ENCODE results near the gene TOP2A.

Gene TOP2A

DNA sequence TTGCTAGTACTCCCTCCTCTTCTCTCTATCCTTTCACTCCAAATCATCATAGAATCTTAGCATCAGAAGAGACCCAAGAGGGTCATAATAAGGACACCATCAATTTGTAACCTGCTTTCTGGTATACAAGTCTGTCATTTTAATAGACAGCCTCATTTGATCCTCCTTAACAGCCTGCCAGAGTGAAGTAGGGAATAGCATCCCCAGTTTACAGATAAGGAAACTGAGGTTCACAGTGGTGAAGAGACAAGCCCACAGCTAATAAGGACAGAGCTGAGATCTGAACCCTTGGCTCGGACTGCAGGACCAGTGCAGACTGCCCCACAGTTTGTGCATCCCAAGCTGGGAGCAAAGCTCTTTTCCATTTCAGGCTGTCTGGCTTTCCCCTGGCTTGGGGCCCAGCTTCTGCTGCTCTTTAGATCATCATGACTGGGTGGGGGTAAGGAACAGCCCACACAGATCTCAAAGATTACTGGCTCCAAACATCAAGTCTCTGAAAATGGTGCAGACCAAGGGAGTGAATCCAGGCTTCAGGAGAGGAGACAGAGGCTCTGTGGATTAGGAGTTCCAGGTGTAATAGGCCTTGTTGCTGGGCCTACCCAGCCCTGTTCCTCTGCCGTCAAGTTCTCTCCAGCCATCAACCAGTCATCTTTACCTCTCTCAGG is 15.3 kb upstream of the TOP2A start:
- no peaks in the 10 kb centered on the region for H3K9me3 ChIP-seq (ENCODE audit: control insufficient read depth in 5 of 5, low read length in 5 of 5)
- H3K27ac ChIP-seq (ENCODE audit: low read depth, low read length): no peak overlapping the region
- peaks cover 2 to 14% (median 13%) of the 10 kb centered on the region in 5 donors for H3K4me1 ChIP-seq (ENCODE audit: control insufficient read depth in 5 of 5, insufficient read depth in 5 of 5, low read length in 5 of 5)
- peak overlapping the region in 1 of 5 donors; percentile 13 for H3K9ac ChIP-seq (ENCODE audit: low read length in 5 of 5)
- H3K27me3 ChIP-seq (ENCODE audit: control insufficient read depth in 5 of 5, insufficient read depth in 4 of 5, low read length in 5 of 5): no peaks in the 10 kb centered on the region
- no peaks in the 10 kb centered on the region for H3K36me3 ChIP-seq (ENCODE audit: control insufficient read depth in 5 of 5, insufficient read depth in 5 of 5, low read length in 5 of 5)
- H3K4me3 ChIP-seq (ENCODE audit: low read depth in 1 of 5, low read length in 5 of 5): no peak overlapping the region

DNA sequence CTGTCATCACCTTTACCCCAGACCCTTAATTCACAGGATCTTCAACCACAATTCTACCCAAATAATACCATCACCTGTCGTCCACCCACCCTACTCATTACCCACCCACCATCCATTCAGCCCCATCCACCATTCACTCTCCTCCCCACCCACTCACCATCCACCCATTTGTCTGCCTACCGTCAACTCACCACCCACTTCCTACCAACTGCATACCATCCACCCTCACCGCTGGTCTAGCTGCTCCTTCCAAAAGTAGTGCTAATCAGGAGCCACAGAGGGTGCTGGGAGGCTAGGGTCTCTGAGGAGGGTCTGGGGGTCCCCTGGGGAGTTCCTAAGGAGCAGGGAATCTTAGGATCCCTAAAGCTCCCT is 13.5 kb upstream of the TOP2A start:
- H3K27ac ChIP-seq (ENCODE audit: low read depth, low read length): no peak overlapping the region
- H3K36me3 ChIP-seq (ENCODE audit: control insufficient read depth in 5 of 5, insufficient read depth in 5 of 5, low read length in 5 of 5): no peaks in the 10 kb centered on the region
- no peaks in the 10 kb centered on the region for H3K27me3 ChIP-seq (ENCODE audit: control insufficient read depth in 5 of 5, insufficient read depth in 4 of 5, low read length in 5 of 5)
- H3K9me3 ChIP-seq (ENCODE audit: control insufficient read depth in 5 of 5, low read length in 5 of 5): no peaks in the 10 kb centered on the region
- no peak overlapping the region for H3K4me3 ChIP-seq (ENCODE audit: low read depth in 1 of 5, low read length in 5 of 5)
- peaks cover 0 to 5% (median 0%) of the 10 kb centered on the region in 5 donors for H3K4me1 ChIP-seq (ENCODE audit: control insufficient read depth in 5 of 5, insufficient read depth in 5 of 5, low read length in 5 of 5)
- H3K9ac ChIP-seq (ENCODE audit: low read length in 5 of 5): no peak overlapping the region

- no peak overlapping the region for H3K9ac ChIP-seq (ENCODE audit: low read length in 5 of 5)
- no peaks in the 10 kb centered on the region for H3K27me3 ChIP-seq (ENCODE audit: control insufficient read depth in 5 of 5, insufficient read depth in 4 of 5, low read length in 5 of 5)
- H3K36me3 ChIP-seq (ENCODE audit: control insufficient read depth in 5 of 5, insufficient read depth in 5 of 5, low read length in 5 of 5): no peaks in the 10 kb centered on the region
- no peak overlapping the region for H3K4me3 ChIP-seq (ENCODE audit: low read depth in 1 of 5, low read length in 5 of 5)
- H3K9me3 ChIP-seq (ENCODE audit: control insufficient read depth in 5 of 5, low read length in 5 of 5): no peaks in the 10 kb centered on the region
- H3K27ac ChIP-seq (ENCODE audit: low read depth, low read length): no peak overlapping the region
- peaks cover 0 to 6% (median 0%) of the 10 kb centered on the region in 5 donors for H3K4me1 ChIP-seq (ENCODE audit: control insufficient read depth in 5 of 5, insufficient read depth in 5 of 5, low read length in 5 of 5)
Measured at GRCh38 chr17:40430272-40431230, 12.9 kb upstream of the TOP2A start.

DNA sequence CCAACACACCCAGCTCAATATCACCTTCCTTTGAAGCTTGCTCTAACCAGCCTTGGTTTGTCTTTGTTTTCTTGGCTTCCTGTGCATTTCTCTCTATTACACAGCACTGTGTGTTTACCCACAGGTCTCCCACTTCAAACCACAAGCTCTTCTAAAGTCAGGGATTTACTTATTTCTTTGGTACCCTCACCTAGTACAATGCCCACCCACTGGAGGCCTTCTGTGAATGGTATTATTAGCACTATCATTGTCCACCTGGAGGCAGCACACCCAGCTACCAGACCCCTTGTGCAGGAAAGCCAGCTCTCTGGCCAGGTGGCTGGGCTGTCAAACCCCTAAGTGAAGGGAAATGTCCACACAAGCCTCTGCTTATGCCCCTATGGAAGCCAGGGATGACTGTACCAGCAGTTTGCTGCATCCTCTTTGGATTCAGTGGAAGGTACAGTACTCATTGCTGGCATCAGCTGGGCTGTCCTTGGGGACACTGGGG is 9.4 kb upstream of the TOP2A start:
- no peak overlapping the region for H3K27ac ChIP-seq (ENCODE audit: low read depth, low read length)
- no peaks in the 10 kb centered on the region for H3K27me3 ChIP-seq (ENCODE audit: control insufficient read depth in 5 of 5, insufficient read depth in 4 of 5, low read length in 5 of 5)

DNA sequence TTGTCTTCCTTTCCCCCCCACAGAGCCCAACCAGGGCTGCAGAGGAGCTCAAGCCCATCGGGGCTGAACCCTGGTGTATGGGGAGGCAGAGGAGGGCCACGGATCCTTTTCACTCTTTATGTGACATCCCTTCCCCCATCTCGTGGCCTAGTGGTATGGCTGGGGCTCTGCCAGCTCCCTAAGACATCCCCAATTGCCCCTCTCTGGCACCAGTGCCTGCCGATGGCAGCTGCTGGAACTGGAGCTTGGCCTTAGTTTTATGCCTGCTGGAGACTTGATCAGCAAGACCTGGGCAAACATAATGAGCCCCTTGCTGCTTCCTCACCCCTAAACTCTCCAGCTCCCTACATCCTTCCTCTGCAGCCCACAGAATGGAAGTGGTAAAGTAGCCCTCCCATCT is 8.0 kb upstream of the TOP2A start:
- Histone ChIP-seq H3K36me3 (ENCODE audit: control insufficient read depth in 5 of 5, insufficient read depth in 5 of 5, low read length in 5 of 5) (no peaks in the 10 kb centered on the region), H3K9ac (ENCODE audit: low read length in 5 of 5) (no peak overlapping the region), H3K4me3 (ENCODE audit: low read depth in 1 of 5, low read length in 5 of 5) (no peak overlapping the region), H3K4me1 (ENCODE audit: control insufficient read depth in 5 of 5, insufficient read depth in 5 of 5, low read length in 5 of 5) (peaks cover 0 to 6% (median 0%) of the 10 kb centered on the region in 5 donors), H3K27me3 (ENCODE audit: control insufficient read depth in 5 of 5, insufficient read depth in 4 of 5, low read length in 5 of 5) (no peaks in the 10 kb centered on the region), H3K27ac (ENCODE audit: low read depth, low read length) (no peak overlapping the region), H3K9me3 (ENCODE audit: control insufficient read depth in 5 of 5, low read length in 5 of 5) (no peaks in the 10 kb centered on the region)

More for the DNA sequence above, 9.4 kb upstream of the TOP2A start:
- Histone ChIP-seq H3K4me3 (ENCODE audit: low read depth in 1 of 5, low read length in 5 of 5) (no peak overlapping the region), H3K9ac (ENCODE audit: low read length in 5 of 5) (no peak overlapping the region), H3K36me3 (ENCODE audit: control insufficient read depth in 5 of 5, insufficient read depth in 5 of 5, low read length in 5 of 5) (no peaks in the 10 kb centered on the region), H3K9me3 (ENCODE audit: control insufficient read depth in 5 of 5, low read length in 5 of 5) (no peaks in the 10 kb centered on the region), H3K4me1 (ENCODE audit: control insufficient read depth in 5 of 5, insufficient read depth in 5 of 5, low read length in 5 of 5) (peaks cover 0 to 6% (median 0%) of the 10 kb centered on the region in 5 donors)

DNA sequence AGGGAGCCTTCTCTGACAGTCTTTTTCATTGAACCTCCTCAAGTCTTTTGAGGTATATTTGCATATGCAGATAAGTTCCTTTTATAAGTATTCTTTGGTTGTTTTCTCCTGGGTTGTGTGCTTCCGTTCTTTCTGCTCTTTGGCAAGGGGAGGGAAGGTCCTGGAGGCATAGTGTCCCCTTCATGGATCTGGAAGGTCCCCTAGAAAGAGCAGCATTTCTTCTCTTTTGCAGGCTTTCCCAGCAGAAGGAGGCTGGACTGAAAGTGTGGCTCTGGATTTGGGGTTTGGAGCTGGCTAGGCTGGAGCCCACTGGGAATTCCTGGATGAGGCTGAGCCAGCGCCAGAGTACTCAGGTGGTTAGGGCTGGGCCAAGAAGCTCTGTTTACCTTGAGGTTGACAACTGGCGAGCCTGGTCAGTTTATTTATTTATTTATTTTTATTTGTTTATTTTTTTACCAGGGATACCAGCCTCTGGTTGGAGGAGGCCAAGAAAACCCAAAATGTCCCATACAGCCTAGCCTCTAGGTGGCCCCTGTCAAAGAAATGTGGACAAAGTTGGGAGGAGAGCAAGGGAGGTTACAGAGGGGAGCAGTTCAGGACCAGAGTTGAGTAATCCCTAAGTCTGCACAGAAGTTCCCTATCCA is 5.4 kb upstream of the TOP2A start:
- H3K9ac ChIP-seq (ENCODE audit: low read length in 5 of 5): no peak overlapping the region
- peaks cover 0 to 26% (median 17%) of the 10 kb centered on the region in 5 donors for H3K4me1 ChIP-seq (ENCODE audit: control insufficient read depth in 5 of 5, insufficient read depth in 5 of 5, low read length in 5 of 5)
- H3K4me3 ChIP-seq (ENCODE audit: low read depth in 1 of 5, low read length in 5 of 5): no peak overlapping the region
- no peaks in the 10 kb centered on the region for H3K9me3 ChIP-seq (ENCODE audit: control insufficient read depth in 5 of 5, low read length in 5 of 5)
- no peaks in the 10 kb centered on the region for H3K27me3 ChIP-seq (ENCODE audit: control insufficient read depth in 5 of 5, insufficient read depth in 4 of 5, low read length in 5 of 5)
- no peaks in the 10 kb centered on the region for H3K36me3 ChIP-seq (ENCODE audit: control insufficient read depth in 5 of 5, insufficient read depth in 5 of 5, low read length in 5 of 5)
- no peak overlapping the region for H3K27ac ChIP-seq (ENCODE audit: low read depth, low read length)

- Histone ChIP-seq H3K4me1 (ENCODE audit: control insufficient read depth in 5 of 5, insufficient read depth in 5 of 5, low read length in 5 of 5) (peaks cover 0 to 30% (median 26%) of the 10 kb centered on the region in 5 donors), H3K4me3 (ENCODE audit: low read depth in 1 of 5, low read length in 5 of 5) (no peak overlapping the region), H3K9ac (ENCODE audit: low read length in 5 of 5) (no peak overlapping the region), H3K36me3 (ENCODE audit: control insufficient read depth in 5 of 5, insufficient read depth in 5 of 5, low read length in 5 of 5) (no peaks in the 10 kb centered on the region), H3K27me3 (ENCODE audit: control insufficient read depth in 5 of 5, insufficient read depth in 4 of 5, low read length in 5 of 5) (peaks cover 0 to 4% (median 0%) of the 10 kb centered on the region in 5 donors), H3K27ac (ENCODE audit: low read depth, low read length) (peak overlapping the region; percentile 3), H3K9me3 (ENCODE audit: control insufficient read depth in 5 of 5, low read length in 5 of 5) (no peaks in the 10 kb centered on the region)
Measured at GRCh38 chr17:40419559-40420331, 2.0 kb upstream of the TOP2A start.

GRCh38 chr17:40418428-40418706 is 671 bp upstream of the TOP2A start:
- H3K4me3 ChIP-seq (ENCODE audit: low read depth in 1 of 5, low read length in 5 of 5): peak overlapping the region; percentile 48 to 91 (median 68)
- peak overlapping the region; percentile 16 for H3K27ac ChIP-seq (ENCODE audit: low read depth, low read length)
- H3K4me1 ChIP-seq (ENCODE audit: control insufficient read depth in 5 of 5, insufficient read depth in 5 of 5, low read length in 5 of 5): peaks cover 0 to 30% (median 26%) of the 10 kb centered on the region in 5 donors
- no peaks in the 10 kb centered on the region for H3K36me3 ChIP-seq (ENCODE audit: control insufficient read depth in 5 of 5, insufficient read depth in 5 of 5, low read length in 5 of 5)
- H3K9me3 ChIP-seq (ENCODE audit: control insufficient read depth in 5 of 5, low read length in 5 of 5): no peaks in the 10 kb centered on the region
- H3K9ac ChIP-seq (ENCODE audit: low read length in 5 of 5): peak overlapping the region in 2 of 5 donors; percentile 47 to 64
- H3K27me3 ChIP-seq (ENCODE audit: control insufficient read depth in 5 of 5, insufficient read depth in 4 of 5, low read length in 5 of 5): peaks cover 0 to 4% (median 0%) of the 10 kb centered on the region in 5 donors

DNA sequence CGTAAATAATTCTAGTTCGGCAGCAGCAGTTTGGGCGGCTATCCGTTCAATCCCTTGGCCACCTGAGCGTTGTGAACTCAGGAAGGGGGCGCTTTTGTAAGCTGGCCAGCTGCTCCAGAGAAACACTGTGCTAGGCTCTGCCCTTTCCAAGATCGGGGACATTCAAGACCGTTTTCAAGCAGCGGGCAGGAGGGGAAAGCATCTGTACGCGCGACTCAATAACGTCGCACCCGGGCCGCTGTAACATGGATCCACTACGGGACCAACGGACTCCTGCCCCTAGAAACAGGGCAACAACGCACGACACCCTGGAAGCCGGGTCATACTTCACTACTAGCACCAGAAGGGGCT is 463 bp downstream of the TOP2A start:
- Histone ChIP-seq H3K27ac (ENCODE audit: low read depth, low read length) (no peak overlapping the region), H3K9ac (ENCODE audit: low read length in 5 of 5) (peak overlapping the region in 3 of 5 donors; percentile 21 to 59 (median 56)), H3K36me3 (ENCODE audit: control insufficient read depth in 5 of 5, insufficient read depth in 5 of 5, low read length in 5 of 5) (no peaks in the 10 kb centered on the region), H3K4me3 (ENCODE audit: low read depth in 1 of 5, low read length in 5 of 5) (peak overlapping the region; percentile 63 to 91 (median 70)), H3K27me3 (ENCODE audit: control insufficient read depth in 5 of 5, insufficient read depth in 4 of 5, low read length in 5 of 5) (peaks cover 0 to 4% (median 0%) of the 10 kb centered on the region in 5 donors), H3K4me1 (ENCODE audit: control insufficient read depth in 5 of 5, insufficient read depth in 5 of 5, low read length in 5 of 5) (peaks cover 0 to 30% (median 26%) of the 10 kb centered on the region in 5 donors), H3K9me3 (ENCODE audit: control insufficient read depth in 5 of 5, low read length in 5 of 5) (no peaks in the 10 kb centered on the region)

All from subcutaneous abdominal adipose tissue (tissue), 5 donors.